OCI-LY3 (cell line): ENCODE results near the gene SNX10.
"Not testable (repeated sequence)": the region's sequence is repeated elsewhere in the genome, so short reads cannot be mapped to it uniquely, and the experiment has no call there.

Experiments
- H2AFZ ChIP-seq: fragments of 200-600, 300-600 bp; shearing (Covaris generic); 2 replicates; pipeline ENCODE4 v1.6.0; 2014; ENCODE audit warnings: antibody characterized with exemption, low read depth, low read length
- H3K27ac ChIP-seq: fragments of 200-600, 300-600 bp; sonication (generic); 2 replicates; pipeline ENCODE4 v1.5.1; 2014; ENCODE audit warnings: mild to moderate bottlenecking, low read length, moderate library complexity, mixed read lengths
- H3K27me3 ChIP-seq: fragments of 200-600, 300-600 bp; sonication (generic); 2 replicates; pipeline ENCODE4 v1.6.1; 2014; ENCODE audit warnings: low read depth, low read length, mixed read lengths
- H3K36me3 ChIP-seq: fragments of 200-600, 300-600 bp; sonication (generic); replicated peaks from 2 replicates; pipeline ENCODE3; 2014; ENCODE audit warnings: low read depth, low read length, mixed read lengths
- H3K4me1 ChIP-seq: fragments of 300-600, 200-600 bp; sonication (generic); 2 replicates; pipeline ENCODE4 v1.6.1; 2014; ENCODE audit warnings: low read length, mixed read lengths
- H3K4me2 ChIP-seq: fragments of 200-600, 300-600 bp; sonication (generic); 2 replicates; pipeline ENCODE4 v1.6.1; 2014; ENCODE audit warnings: low read length, mixed read lengths
- H3K4me3 ChIP-seq: fragments of 300-600, 200-600 bp; sonication (generic); 2 replicates; pipeline ENCODE4 v1.5.1; 2014; ENCODE audit warnings: antibody characterized with exemption, mild to moderate bottlenecking, low read length, moderate library complexity
- H3K79me2 ChIP-seq: fragments of 300-600, 200-600 bp; shearing (Covaris generic); 2 replicates; pipeline ENCODE4 v1.6.1; 2014; ENCODE audit warnings: mild to moderate bottlenecking, low read length, mixed read lengths
- H3K9ac ChIP-seq: fragments of 300-600, 200-600 bp; shearing (Covaris generic); 2 replicates; pipeline ENCODE4 v1.6.0; 2014; ENCODE audit warnings: mild to moderate bottlenecking, low read length, moderate library complexity
- H3K9me3 ChIP-seq: fragments of 200-600, 300-600 bp; shearing (Covaris generic); 2 replicates; pipeline ENCODE4 v1.6.1; 2014; ENCODE audit warnings: low read length, mixed read lengths; ENCODE audit not compliant: insufficient read depth
- H4K20me1 ChIP-seq: fragments of 200-600, 300-600 bp; sonication (generic); 2 replicates; pipeline ENCODE4 v1.6.1; 2016; ENCODE audit warnings: low read length, mixed read lengths; ENCODE audit not compliant: insufficient read depth
- EZH2phosphoT487 ChIP-seq: fragments of 200-600 bp; shearing (Covaris generic); IDR thresholded peaks from 2 replicates; pipeline ENCODE4 v1.6.1; 2018; ENCODE audit warnings: antibody characterized with exemption, mixed run types, low read depth
- TF ChIP-seq, protein P1 (sequence below): fragments of 200-600, 300-600 bp; sonication (generic); IDR thresholded peaks from 2 replicates; pipeline ENCODE4 v1.5.1; 2014; ENCODE audit warnings: antibody characterized with exemption, low read length, low read depth

Gene SNX10

DNA sequence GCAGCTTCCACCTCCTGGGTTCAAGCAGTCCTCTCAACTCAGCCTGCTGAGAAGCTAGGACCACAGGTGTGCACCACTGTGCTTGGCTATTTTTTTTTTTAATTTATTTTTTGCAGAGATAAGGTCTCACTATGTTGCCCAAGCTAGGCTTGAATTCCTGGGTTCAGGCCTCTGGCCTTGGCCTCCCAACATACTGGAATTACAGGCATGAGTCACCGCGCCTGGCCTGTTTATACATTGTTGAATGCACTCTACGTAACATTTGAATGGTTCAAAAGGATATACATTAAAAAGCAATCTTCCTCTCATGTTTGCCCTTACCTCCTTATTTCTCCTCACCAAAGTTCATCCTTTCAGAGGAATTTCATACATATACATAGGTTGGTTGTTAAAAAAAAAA is 7.2 kb upstream of the SNX10 start:
- Histone ChIP-seq H3K9me3 (no peaks in the 10 kb centered on the region), H3K4me1 (peaks cover 10% of the 10 kb centered on the region), H3K9ac (no peak overlapping the region), H3K4me2 (no peak overlapping the region), H3K36me3 (no peaks in the 10 kb centered on the region), H2AFZ (no peak overlapping the region), H3K27me3 (0 out of 2 replicates have a peak, but pooled peaks cover 3% of the 10 kb centered on the region), H3K27ac (no peak overlapping the region), H3K4me3 (no peak overlapping the region), H3K79me2 (no peaks in the 10 kb centered on the region), H4K20me1 (no peaks in the 10 kb centered on the region)
- TF ChIP-seq, protein P1, sequence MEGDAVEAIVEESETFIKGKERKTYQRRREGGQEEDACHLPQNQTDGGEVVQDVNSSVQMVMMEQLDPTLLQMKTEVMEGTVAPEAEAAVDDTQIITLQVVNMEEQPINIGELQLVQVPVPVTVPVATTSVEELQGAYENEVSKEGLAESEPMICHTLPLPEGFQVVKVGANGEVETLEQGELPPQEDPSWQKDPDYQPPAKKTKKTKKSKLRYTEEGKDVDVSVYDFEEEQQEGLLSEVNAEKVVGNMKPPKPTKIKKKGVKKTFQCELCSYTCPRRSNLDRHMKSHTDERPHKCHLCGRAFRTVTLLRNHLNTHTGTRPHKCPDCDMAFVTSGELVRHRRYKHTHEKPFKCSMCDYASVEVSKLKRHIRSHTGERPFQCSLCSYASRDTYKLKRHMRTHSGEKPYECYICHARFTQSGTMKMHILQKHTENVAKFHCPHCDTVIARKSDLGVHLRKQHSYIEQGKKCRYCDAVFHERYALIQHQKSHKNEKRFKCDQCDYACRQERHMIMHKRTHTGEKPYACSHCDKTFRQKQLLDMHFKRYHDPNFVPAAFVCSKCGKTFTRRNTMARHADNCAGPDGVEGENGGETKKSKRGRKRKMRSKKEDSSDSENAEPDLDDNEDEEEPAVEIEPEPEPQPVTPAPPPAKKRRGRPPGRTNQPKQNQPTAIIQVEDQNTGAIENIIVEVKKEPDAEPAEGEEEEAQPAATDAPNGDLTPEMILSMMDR, result no peak
- no peak for TF ChIP-seq EZH2phosphoT487

DNA sequence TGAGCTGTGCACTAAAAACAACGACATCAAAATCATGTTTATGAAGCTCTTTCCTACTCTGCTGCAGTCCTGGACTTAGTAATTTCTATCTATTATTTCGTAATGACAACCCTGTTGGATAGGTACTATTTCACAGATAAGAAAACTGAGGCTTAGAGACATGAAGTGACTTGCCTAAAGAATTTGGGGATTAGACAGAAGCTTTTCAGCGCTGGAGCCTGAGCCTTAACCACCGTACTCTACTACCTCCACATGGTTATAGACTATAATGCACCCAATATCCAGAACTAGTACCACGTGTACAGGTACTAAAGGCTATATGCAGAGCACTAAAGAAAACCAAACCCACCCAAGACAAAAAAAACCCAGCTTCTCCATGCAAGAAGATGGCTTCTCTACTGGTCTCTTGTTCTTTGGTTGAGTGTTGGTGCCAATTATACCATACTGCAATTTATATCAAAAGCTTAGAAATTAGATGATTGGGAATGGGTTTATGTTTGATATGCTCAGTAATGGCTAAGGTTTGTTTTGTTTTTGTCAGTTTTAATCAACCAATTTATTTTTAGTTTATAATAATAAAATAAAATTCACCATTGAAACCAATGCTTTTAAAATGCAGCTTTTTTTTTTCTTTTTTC is 6.5 kb upstream of the SNX10 start:
- H3K9ac ChIP-seq, result no peak overlapping the region
- TF ChIP-seq EZH2phosphoT487, result no peak
- TF ChIP-seq, protein P1, result peak; percentile 45
- H3K27ac ChIP-seq, result no peak overlapping the region
- H2AFZ ChIP-seq, result no peak overlapping the region
- no peaks in the 10 kb centered on the region for H3K9me3 ChIP-seq
- peaks cover 6% of the 10 kb centered on the region for H3K4me1 ChIP-seq
- no peaks in the 10 kb centered on the region for H4K20me1 ChIP-seq
- no peak overlapping the region; the same call in 1 of the 2 replicates for H3K4me2 ChIP-seq
- H3K4me3 ChIP-seq, result no peak overlapping the region
- 0 out of 2 replicates have a peak, but pooled peaks cover 3% of the 10 kb centered on the region for H3K27me3 ChIP-seq
- no peaks in the 10 kb centered on the region for H3K36me3 ChIP-seq
- no peaks in the 10 kb centered on the region for H3K79me2 ChIP-seq

DNA sequence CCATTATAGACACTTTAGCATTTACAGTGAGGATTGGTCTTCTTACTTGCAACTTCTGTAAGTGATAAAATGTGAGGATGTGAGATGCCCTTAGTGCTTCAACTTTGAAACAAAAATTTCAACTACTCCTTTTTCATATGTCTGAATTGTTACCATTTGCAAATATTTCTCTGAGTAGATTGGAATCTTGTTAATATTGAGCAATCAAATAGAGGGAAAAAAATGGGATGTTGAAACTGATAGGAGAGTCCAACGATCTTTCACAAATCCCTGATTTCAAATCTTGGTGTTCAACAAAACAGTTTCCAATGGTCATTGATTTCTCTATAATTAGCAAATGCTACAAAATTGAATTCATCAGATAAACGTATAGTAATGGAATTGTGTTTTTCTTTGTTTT is 5.5 kb upstream of the SNX10 start:
- Histone ChIP-seq H3K27me3 (0 out of 2 replicates have a peak, but pooled peaks cover 3% of the 10 kb centered on the region), H2AFZ (no peak overlapping the region), H4K20me1 (no peaks in the 10 kb centered on the region), H3K36me3 (no peaks in the 10 kb centered on the region), H3K9me3 (no peaks in the 10 kb centered on the region), H3K9ac (no peak overlapping the region), H3K4me2 (no peak overlapping the region), H3K4me1 (peaks cover 9% of the 10 kb centered on the region), H3K79me2 (no peaks in the 10 kb centered on the region), H3K27ac (no peak overlapping the region), H3K4me3 (no peak overlapping the region)
- TF ChIP-seq, protein P1, result no peak
- TF ChIP-seq EZH2phosphoT487, result no peak

DNA sequence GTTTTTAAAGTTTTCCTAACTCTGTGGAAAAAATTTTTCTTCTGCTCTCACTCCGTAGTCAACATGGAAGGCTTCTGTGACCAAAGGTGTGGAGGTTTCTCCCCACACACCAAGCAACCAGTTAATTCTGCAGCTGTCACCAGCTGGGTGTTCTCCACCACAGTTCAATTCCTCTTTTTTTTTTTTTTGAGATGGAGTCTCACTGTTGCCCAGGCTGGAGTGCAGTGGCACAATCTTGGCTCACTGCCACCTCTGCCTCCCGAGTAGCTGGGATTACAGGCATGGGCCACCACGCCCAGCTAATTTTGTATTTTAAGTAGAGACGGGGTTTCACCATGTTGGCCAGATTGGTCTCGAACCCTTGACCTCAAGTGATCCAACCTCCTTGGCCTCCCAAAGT is 3.5 kb upstream of the SNX10 start:
- H2AFZ ChIP-seq, H3K79me2 ChIP-seq, H3K36me3 ChIP-seq, H3K27me3 ChIP-seq, H3K27ac ChIP-seq, H3K9ac ChIP-seq, H3K9me3 ChIP-seq, H3K4me2 ChIP-seq, H3K4me3 ChIP-seq, H4K20me1 ChIP-seq: not testable (repeated sequence)
- peaks cover 14% of the 10 kb centered on the region for H3K4me1 ChIP-seq
